ENCODE measurements around the gene HRH1.
"Not testable (repeated sequence)": the region's sequence is repeated elsewhere in the genome, so short reads cannot be mapped to it uniquely, and the experiment has no call there.

HRH1 gene

GRCh38 chr3:11199902-11200845 lies 45.9 kb downstream of the HRH1 start:
- no peak for DNase-seq (ENCODE audit: insufficient read length, low spot score)
- FAIRE-seq, result no peak
- no peak for TF ChIP-seq TAF1 (IDR thresholded peaks at IDR 0.05; ENCODE audit: low read depth, low read length)
- TF ChIP-seq POLR2A (IDR thresholded peaks at IDR 0.05; ENCODE audit: low read depth, low read length), result no peak
- TF ChIP-seq SPI1 (IDR thresholded peaks at IDR 0.05; ENCODE audit: low read depth, low read length), result no peak
- TF ChIP-seq POU2F2 (IDR thresholded peaks at IDR 0.05; ENCODE audit: low read depth, low read length), result no peak
- TF ChIP-seq PAX5 (IDR thresholded peaks at IDR 0.05; ENCODE audit: insufficient read depth, low read length, severe bottlenecking), result no peak
- TF ChIP-seq POLR2AphosphoS5 (IDR thresholded peaks at IDR 0.05; ENCODE audit: low read depth, low read length), result no peak

DNA sequence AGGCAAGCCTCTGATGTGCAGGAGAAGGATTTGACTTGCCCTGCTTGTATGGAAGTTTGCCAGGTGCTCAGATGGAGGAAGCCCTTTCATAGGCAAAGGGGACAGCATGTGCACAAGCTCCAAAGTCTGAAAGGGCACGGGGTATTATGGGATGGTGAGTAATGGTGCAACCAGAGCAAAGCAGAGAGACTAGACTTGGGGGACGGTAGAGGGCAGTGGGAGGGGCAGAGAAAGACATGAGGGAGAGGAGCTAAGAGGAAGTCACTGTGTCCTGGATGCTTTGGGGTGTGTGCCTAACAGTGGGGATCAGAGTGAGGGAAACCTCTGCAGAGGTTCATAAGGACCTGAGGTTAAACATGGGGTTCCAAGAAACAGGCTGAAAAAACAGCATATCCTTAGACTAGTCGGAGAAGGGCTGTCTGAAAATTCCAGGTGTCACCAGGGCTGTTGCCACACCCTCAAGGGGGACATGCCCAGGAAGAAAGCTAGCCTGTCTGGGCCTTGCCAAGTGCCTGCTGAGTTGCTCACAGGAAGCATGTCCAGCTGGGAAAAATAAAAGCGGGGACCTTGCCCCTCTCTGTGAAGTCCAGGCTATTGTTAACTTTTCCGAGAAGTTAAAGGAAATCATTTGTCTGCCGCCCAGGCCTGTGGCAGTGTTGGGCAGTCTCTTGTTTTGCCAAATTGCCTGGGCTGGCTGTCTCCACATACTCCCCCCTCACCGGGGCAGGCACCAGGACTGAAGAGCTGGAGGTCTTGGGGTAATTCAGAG lies 47.1 kb downstream of the HRH1 start:
- DNase-seq (ENCODE audit: insufficient read length, low spot score) (no peak), FAIRE-seq (no peak)
- no peak for TF ChIP-seq POLR2A (IDR thresholded peaks at IDR 0.05; ENCODE audit: low read depth, low read length)
- TF ChIP-seq TAF1 (IDR thresholded peaks at IDR 0.05; ENCODE audit: low read depth, low read length), result no peak
- TF ChIP-seq POU2F2 (IDR thresholded peaks at IDR 0.05; ENCODE audit: low read depth, low read length), result no peak
- TF ChIP-seq SPI1 (IDR thresholded peaks at IDR 0.05; ENCODE audit: low read depth, low read length), result no peak
- no peak for TF ChIP-seq POLR2AphosphoS5 (IDR thresholded peaks at IDR 0.05; ENCODE audit: low read depth, low read length)
- no peak for TF ChIP-seq PAX5 (IDR thresholded peaks at IDR 0.05; ENCODE audit: insufficient read depth, low read length, severe bottlenecking)

GRCh38 chr3:11203961-11204360 lies 49.7 kb downstream of the HRH1 start:
- TF ChIP-seq SPI1 (IDR thresholded peaks at IDR 0.05; ENCODE audit: low read depth, low read length) (no peak), TAF1 (IDR thresholded peaks at IDR 0.05; ENCODE audit: low read depth, low read length) (no peak), PAX5 (IDR thresholded peaks at IDR 0.05; ENCODE audit: insufficient read depth, low read length, severe bottlenecking) (no peak), POLR2AphosphoS5 (IDR thresholded peaks at IDR 0.05; ENCODE audit: low read depth, low read length) (no peak), POLR2A (IDR thresholded peaks at IDR 0.05; ENCODE audit: low read depth, low read length) (no peak), POU2F2 (IDR thresholded peaks at IDR 0.05; ENCODE audit: low read depth, low read length) (no peak)
- DNase-seq (ENCODE audit: insufficient read length, low spot score) (no peak), FAIRE-seq (no peak)

- FAIRE-seq (no peak), DNase-seq (ENCODE audit: insufficient read length, low spot score) (no peak)
- TF ChIP-seq TAF1 (IDR thresholded peaks at IDR 0.05; ENCODE audit: low read depth, low read length) (no peak), POLR2A (IDR thresholded peaks at IDR 0.05; ENCODE audit: low read depth, low read length) (no peak), PAX5 (IDR thresholded peaks at IDR 0.05; ENCODE audit: insufficient read depth, low read length, severe bottlenecking) (no peak), POLR2AphosphoS5 (IDR thresholded peaks at IDR 0.05; ENCODE audit: low read depth, low read length) (no peak), SPI1 (IDR thresholded peaks at IDR 0.05; ENCODE audit: low read depth, low read length) (no peak), POU2F2 (IDR thresholded peaks at IDR 0.05; ENCODE audit: low read depth, low read length) (no peak)
Measured at GRCh38 chr3:11204697-11205348, 50.5 kb downstream of the HRH1 start.

- FAIRE-seq; DNase-seq (ENCODE audit: insufficient read length, low spot score): not testable (repeated sequence)
Measured at GRCh38 chr3:11205881-11206280, 51.6 kb downstream of the HRH1 start.

GRCh38 chr3:11206316-11206715 lies 52.0 kb downstream of the HRH1 start:
- DNase-seq (ENCODE audit: insufficient read length, low spot score) (no peak), FAIRE-seq (no peak)
- TF ChIP-seq TAF1 (IDR thresholded peaks at IDR 0.05; ENCODE audit: low read depth, low read length) (no peak), POLR2AphosphoS5 (IDR thresholded peaks at IDR 0.05; ENCODE audit: low read depth, low read length) (no peak), POU2F2 (IDR thresholded peaks at IDR 0.05; ENCODE audit: low read depth, low read length) (no peak), PAX5 (IDR thresholded peaks at IDR 0.05; ENCODE audit: insufficient read depth, low read length, severe bottlenecking) (no peak), SPI1 (IDR thresholded peaks at IDR 0.05; ENCODE audit: low read depth, low read length) (no peak), POLR2A (IDR thresholded peaks at IDR 0.05; ENCODE audit: low read depth, low read length) (no peak)

- TF ChIP-seq POU2F2 (IDR thresholded peaks at IDR 0.05; ENCODE audit: low read depth, low read length), result no peak
- no peak for TF ChIP-seq POLR2A (IDR thresholded peaks at IDR 0.05; ENCODE audit: low read depth, low read length)
- TF ChIP-seq TAF1 (IDR thresholded peaks at IDR 0.05; ENCODE audit: low read depth, low read length), result no peak
- no peak for TF ChIP-seq POLR2AphosphoS5 (IDR thresholded peaks at IDR 0.05; ENCODE audit: low read depth, low read length)
- no peak for TF ChIP-seq SPI1 (IDR thresholded peaks at IDR 0.05; ENCODE audit: low read depth, low read length)
- no peak for TF ChIP-seq PAX5 (IDR thresholded peaks at IDR 0.05; ENCODE audit: insufficient read depth, low read length, severe bottlenecking)
- FAIRE-seq, result no peak
- no peak for DNase-seq (ENCODE audit: insufficient read length, low spot score)
Measured at GRCh38 chr3:11206953-11207352, 52.7 kb downstream of the HRH1 start.

GRCh38 chr3:11211531-11212298 lies 57.4 kb downstream of the HRH1 start:
- DNase-seq (ENCODE audit: insufficient read length, low spot score) (no peak), FAIRE-seq (no peak)
- TF ChIP-seq TAF1 (IDR thresholded peaks at IDR 0.05; ENCODE audit: low read depth, low read length) (no peak), PAX5 (IDR thresholded peaks at IDR 0.05; ENCODE audit: insufficient read depth, low read length, severe bottlenecking) (no peak), POU2F2 (IDR thresholded peaks at IDR 0.05; ENCODE audit: low read depth, low read length) (no peak), SPI1 (IDR thresholded peaks at IDR 0.05; ENCODE audit: low read depth, low read length) (no peak), POLR2A (IDR thresholded peaks at IDR 0.05; ENCODE audit: low read depth, low read length) (no peak), POLR2AphosphoS5 (IDR thresholded peaks at IDR 0.05; ENCODE audit: low read depth, low read length) (no peak)
